Measurements from ENCODE around the gene GPNMB.

Gene GPNMB

DNA sequence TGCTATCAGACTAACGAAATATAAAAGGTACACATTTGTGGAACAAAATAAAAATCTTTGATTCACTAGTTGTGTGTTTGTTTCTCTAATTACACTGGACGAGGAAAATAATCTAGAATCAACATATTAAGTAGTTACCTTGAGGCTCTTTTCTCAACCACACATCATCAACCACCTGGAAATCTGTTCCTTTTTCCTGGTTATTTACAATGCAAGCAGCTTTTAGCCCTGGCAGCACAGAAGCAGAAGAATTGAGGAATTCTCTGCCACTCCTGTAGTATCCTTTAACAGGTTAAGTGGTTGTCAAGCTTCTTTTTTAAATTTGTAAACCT, 41.0 kb upstream of the GPNMB start:
- Histone ChIP-seq H3K27me3 (ENCODE audit: control insufficient read depth in 3 of 3, insufficient read depth in 3 of 3, low read depth in 1 of 3, low read length in 3 of 3) (no peaks in the 10 kb centered on the region), H3K23ac (ENCODE audit: low read depth, low read length, poor library complexity) (no peak overlapping the region), H3K79me1 (ENCODE audit: low read depth, low read length) (no peaks in the 10 kb centered on the region), H3K9ac (ENCODE audit: low read depth, low read length, poor library complexity) (no peak overlapping the region), H2BK12ac (ENCODE audit: low read length) (no peak overlapping the region), H2BK15ac (ENCODE audit: low read length) (no peak overlapping the region), H3K4me2 (ENCODE audit: insufficient read depth, low read length, poor library complexity, severe bottlenecking) (no peak overlapping the region), H3K14ac (ENCODE audit: low read length) (no peak overlapping the region), H4K91ac (ENCODE audit: low read depth, low read length, poor library complexity) (no peak overlapping the region), H3K27ac (replicated peaks; ENCODE audit: low read length) (no peak overlapping the region), H3K4ac (ENCODE audit: low read length) (no peak overlapping the region), H2BK5ac (ENCODE audit: low read length) (no peak overlapping the region), H3K4me3 (ENCODE audit: low read length in 2 of 2) (no peak overlapping the region), H3K36me3 (replicated peaks in 1 of 2; ENCODE audit: control insufficient read depth in 2 of 2, insufficient read depth in 2 of 2, low read length in 2 of 2) (peaks cover 3 to 40% of the 10 kb centered on the region in 2 donors), H3K4me1 (ENCODE audit: control insufficient read depth in 2 of 2, insufficient read depth in 1 of 2, low read depth in 1 of 2, low read length in 2 of 2) (no peaks in the 10 kb centered on the region), H2BK120ac (ENCODE audit: low read depth, low read length) (no peak overlapping the region), H3K18ac (ENCODE audit: low read length) (no peak overlapping the region), H2AK5ac (ENCODE audit: low read depth, low read length) (no peak overlapping the region), H4K8ac (ENCODE audit: low read depth, low read length) (no peak overlapping the region), H2AFZ (ENCODE audit: low read length) (no peak overlapping the region), H3K9me3 (replicated peaks in 1 of 2; ENCODE audit: control insufficient read depth in 2 of 2, insufficient read depth in 1 of 2, low read depth in 1 of 2, low read length in 2 of 2) (no peaks in the 10 kb centered on the region)
- no peak for DNase-seq (ENCODE audit: low spot score)
- no CpG with 5 or more reads among the region's 2 CpGs for WGBS, 2 donors (ENCODE audit: extremely low coverage in 2 of 2, insufficient read length in 2 of 2, insufficient replicate concordance in 1 of 2)

DNA sequence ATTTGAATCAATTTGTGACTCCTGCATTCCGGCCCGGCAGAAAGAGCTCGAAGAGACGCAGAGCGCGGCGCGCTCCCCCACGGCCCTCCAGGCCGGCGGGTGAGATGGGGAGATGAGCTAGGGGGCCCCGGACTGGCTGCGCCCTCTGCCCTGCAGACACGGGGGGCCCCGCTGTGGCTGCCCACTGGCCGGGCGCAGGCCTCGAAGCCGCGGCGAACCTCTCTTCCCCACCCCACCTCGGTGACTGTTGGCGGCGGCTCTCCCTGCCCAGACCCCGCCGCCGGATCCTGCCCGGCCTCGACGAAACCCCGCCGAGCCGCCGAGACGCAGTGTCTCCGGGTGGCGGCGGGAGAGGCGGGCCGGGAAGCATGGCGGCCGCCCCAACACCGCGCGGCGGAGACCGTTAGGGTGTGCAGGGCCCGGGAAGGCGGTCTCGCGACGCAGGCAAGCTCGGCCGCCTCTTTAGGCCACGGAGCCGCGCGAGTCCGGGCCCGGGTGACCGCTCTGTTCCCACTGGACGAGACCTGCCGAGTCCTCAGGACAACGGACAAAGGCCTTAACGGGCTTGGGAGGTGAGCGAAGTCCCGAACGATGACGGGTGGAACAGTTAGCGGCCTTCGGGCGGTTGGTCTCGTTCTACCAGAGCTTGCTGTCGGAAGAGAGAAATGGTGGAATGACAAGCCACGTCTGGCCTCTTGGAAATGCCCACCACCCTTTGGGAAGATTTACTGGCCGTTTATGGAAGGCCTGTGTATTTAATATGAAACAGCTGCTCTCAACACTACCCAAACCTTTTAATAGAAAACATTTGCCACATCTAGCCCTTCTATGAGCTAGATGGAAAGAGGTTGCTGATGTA, 40.4 kb upstream of the GPNMB start:
- Histone ChIP-seq H3K79me1 (ENCODE audit: low read depth, low read length) (no peaks in the 10 kb centered on the region), H2AK5ac (ENCODE audit: low read depth, low read length) (no peak overlapping the region), H2BK5ac (ENCODE audit: low read length) (no peak overlapping the region), H2BK15ac (ENCODE audit: low read length) (no peak overlapping the region), H3K27ac (replicated peaks; ENCODE audit: low read length) (no peak overlapping the region), H3K9ac (ENCODE audit: low read depth, low read length, poor library complexity) (no peak overlapping the region), H4K8ac (ENCODE audit: low read depth, low read length) (no peak overlapping the region), H3K36me3 (replicated peaks in 1 of 2; ENCODE audit: control insufficient read depth in 2 of 2, insufficient read depth in 2 of 2, low read length in 2 of 2) (peaks cover 1 to 34% of the 10 kb centered on the region in 2 donors), H3K14ac (ENCODE audit: low read length) (no peak overlapping the region), H3K18ac (ENCODE audit: low read length) (no peak overlapping the region), H2BK12ac (ENCODE audit: low read length) (no peak overlapping the region), H3K27me3 (ENCODE audit: control insufficient read depth in 3 of 3, insufficient read depth in 3 of 3, low read depth in 1 of 3, low read length in 3 of 3) (no peaks in the 10 kb centered on the region), H2AFZ (ENCODE audit: low read length) (no peak overlapping the region), H3K23ac (ENCODE audit: low read depth, low read length, poor library complexity) (no peak overlapping the region), H3K4ac (ENCODE audit: low read length) (no peak overlapping the region), H3K9me3 (replicated peaks in 1 of 2; ENCODE audit: control insufficient read depth in 2 of 2, insufficient read depth in 1 of 2, low read depth in 1 of 2, low read length in 2 of 2) (no peaks in the 10 kb centered on the region), H2BK120ac (ENCODE audit: low read depth, low read length) (no peak overlapping the region), H4K91ac (ENCODE audit: low read depth, low read length, poor library complexity) (no peak overlapping the region), H3K4me3 (ENCODE audit: low read length in 2 of 2) (no peak overlapping the region), H3K4me2 (ENCODE audit: insufficient read depth, low read length, poor library complexity, severe bottlenecking) (no peak overlapping the region), H3K4me1 (ENCODE audit: control insufficient read depth in 2 of 2, insufficient read depth in 1 of 2, low read depth in 1 of 2, low read length in 2 of 2) (no peaks in the 10 kb centered on the region)
- WGBS, 2 donors (ENCODE audit: extremely low coverage in 2 of 2, insufficient read length in 2 of 2, insufficient replicate concordance in 1 of 2) = no CpG with 5 or more reads among the region's 76 CpGs
- no peak for DNase-seq (ENCODE audit: low spot score)

DNA sequence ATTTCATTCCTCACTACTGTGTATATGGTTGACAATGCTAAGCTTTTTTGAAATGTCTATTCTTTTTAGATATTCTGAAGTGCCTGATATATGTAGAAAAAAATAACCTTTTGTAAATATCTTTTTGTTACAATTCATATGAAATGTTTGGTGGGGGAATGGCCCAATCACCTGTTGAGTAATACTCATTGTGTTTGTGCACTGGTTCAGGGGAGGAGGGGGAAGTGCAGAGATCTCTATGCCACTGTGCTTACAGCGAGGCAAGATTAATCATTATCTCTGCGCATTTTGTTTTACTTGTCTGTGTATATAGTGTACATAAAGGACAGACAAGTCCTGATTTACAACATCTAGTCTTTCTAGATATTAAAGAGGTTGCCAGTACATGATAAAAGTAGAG, 39.6 kb upstream of the GPNMB start:
- Histone ChIP-seq H2BK120ac (ENCODE audit: low read depth, low read length) (no peak overlapping the region), H3K4me1 (ENCODE audit: control insufficient read depth in 2 of 2, insufficient read depth in 1 of 2, low read depth in 1 of 2, low read length in 2 of 2) (no peaks in the 10 kb centered on the region), H3K4ac (ENCODE audit: low read length) (no peak overlapping the region), H2AFZ (ENCODE audit: low read length) (no peak overlapping the region), H3K18ac (ENCODE audit: low read length) (no peak overlapping the region), H3K14ac (ENCODE audit: low read length) (no peak overlapping the region), H3K9me3 (replicated peaks in 1 of 2; ENCODE audit: control insufficient read depth in 2 of 2, insufficient read depth in 1 of 2, low read depth in 1 of 2, low read length in 2 of 2) (no peaks in the 10 kb centered on the region), H3K9ac (ENCODE audit: low read depth, low read length, poor library complexity) (no peak overlapping the region), H4K8ac (ENCODE audit: low read depth, low read length) (no peak overlapping the region), H3K79me1 (ENCODE audit: low read depth, low read length) (no peaks in the 10 kb centered on the region), H3K27me3 (ENCODE audit: control insufficient read depth in 3 of 3, insufficient read depth in 3 of 3, low read depth in 1 of 3, low read length in 3 of 3) (no peaks in the 10 kb centered on the region), H2BK15ac (ENCODE audit: low read length) (no peak overlapping the region), H3K36me3 (replicated peaks in 1 of 2; ENCODE audit: control insufficient read depth in 2 of 2, insufficient read depth in 2 of 2, low read length in 2 of 2) (peaks cover 0 to 26% of the 10 kb centered on the region in 2 donors), H4K91ac (ENCODE audit: low read depth, low read length, poor library complexity) (no peak overlapping the region), H3K4me2 (ENCODE audit: insufficient read depth, low read length, poor library complexity, severe bottlenecking) (no peak overlapping the region), H3K27ac (replicated peaks; ENCODE audit: low read length) (no peak overlapping the region), H2BK12ac (ENCODE audit: low read length) (no peak overlapping the region), H2BK5ac (ENCODE audit: low read length) (no peak overlapping the region), H3K23ac (ENCODE audit: low read depth, low read length, poor library complexity) (no peak overlapping the region), H2AK5ac (ENCODE audit: low read depth, low read length) (no peak overlapping the region), H3K4me3 (ENCODE audit: low read length in 2 of 2) (no peak overlapping the region)
- WGBS, 2 donors (ENCODE audit: extremely low coverage in 2 of 2, insufficient read length in 2 of 2, insufficient replicate concordance in 1 of 2) = no CpG with 5 or more reads among the region's 2 CpGs
- no peak for DNase-seq (ENCODE audit: low spot score)

DNA sequence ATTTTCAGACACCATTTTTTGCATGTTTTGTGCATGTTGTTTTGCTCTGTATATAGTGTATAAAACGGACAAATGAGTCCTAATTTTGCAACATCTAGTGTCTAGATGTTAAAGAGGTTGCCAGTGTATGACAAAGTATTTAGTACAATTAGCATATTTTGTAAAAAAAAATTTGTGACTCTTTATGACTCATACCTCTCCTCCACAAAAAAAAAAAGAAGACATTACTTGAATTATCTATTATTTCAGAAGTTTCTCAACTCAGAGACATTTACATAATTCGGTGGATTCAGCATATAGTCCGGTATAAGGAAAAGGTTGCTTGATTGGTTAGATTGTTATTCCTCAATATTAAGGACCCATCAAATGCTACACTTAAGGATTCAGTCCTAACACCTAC, 38.7 kb upstream of the GPNMB start:
- H3K4me3 ChIP-seq (ENCODE audit: low read length in 2 of 2) = no peak overlapping the region
- no peak overlapping the region for H2AK5ac ChIP-seq (ENCODE audit: low read depth, low read length)
- no peak overlapping the region for H2BK12ac ChIP-seq (ENCODE audit: low read length)
- no peak overlapping the region for H3K14ac ChIP-seq (ENCODE audit: low read length)
- H2BK120ac ChIP-seq (ENCODE audit: low read depth, low read length) = no peak overlapping the region
- H2AFZ ChIP-seq (ENCODE audit: low read length) = no peak overlapping the region
- no peaks in the 10 kb centered on the region for H3K27me3 ChIP-seq (ENCODE audit: control insufficient read depth in 3 of 3, insufficient read depth in 3 of 3, low read depth in 1 of 3, low read length in 3 of 3)
- H3K4me1 ChIP-seq (ENCODE audit: control insufficient read depth in 2 of 2, insufficient read depth in 1 of 2, low read depth in 1 of 2, low read length in 2 of 2) = no peaks in the 10 kb centered on the region
- no peak overlapping the region for H3K27ac ChIP-seq (replicated peaks; ENCODE audit: low read length)
- WGBS, 2 donors (ENCODE audit: extremely low coverage in 2 of 2, insufficient read length in 2 of 2, insufficient replicate concordance in 1 of 2) = no CpG with 5 or more reads among the region's 3 CpGs
- no peak overlapping the region for H3K4ac ChIP-seq (ENCODE audit: low read length)
- H3K23ac ChIP-seq (ENCODE audit: low read depth, low read length, poor library complexity) = no peak overlapping the region
- H4K91ac ChIP-seq (ENCODE audit: low read depth, low read length, poor library complexity) = no peak overlapping the region
- no peak overlapping the region for H3K18ac ChIP-seq (ENCODE audit: low read length)
- no peak overlapping the region for H2BK15ac ChIP-seq (ENCODE audit: low read length)
- no peak overlapping the region for H4K8ac ChIP-seq (ENCODE audit: low read depth, low read length)
- DNase-seq (ENCODE audit: low spot score) = no peak
- peaks cover 0 to 22% of the 10 kb centered on the region in 2 donors for H3K36me3 ChIP-seq (replicated peaks in 1 of 2; ENCODE audit: control insufficient read depth in 2 of 2, insufficient read depth in 2 of 2, low read length in 2 of 2)
- H2BK5ac ChIP-seq (ENCODE audit: low read length) = no peak overlapping the region
- no peaks in the 10 kb centered on the region for H3K79me1 ChIP-seq (ENCODE audit: low read depth, low read length)
- H3K4me2 ChIP-seq (ENCODE audit: insufficient read depth, low read length, poor library complexity, severe bottlenecking) = no peak overlapping the region
- no peak overlapping the region for H3K9ac ChIP-seq (ENCODE audit: low read depth, low read length, poor library complexity)
- no peaks in the 10 kb centered on the region for H3K9me3 ChIP-seq (replicated peaks in 1 of 2; ENCODE audit: control insufficient read depth in 2 of 2, insufficient read depth in 1 of 2, low read depth in 1 of 2, low read length in 2 of 2)
